Left lung (tissue), 10 donors: ENCODE data around the gene ALDH1A1. TPM values are rescaled to one million over a fixed set of nuclear protein-coding genes. Genes with fewer than 3 reads are reported as not detected.

Source experiments
- ATAC-seq: fragments of 200-7000 bp; cut with Tn5 transposase; one replicate; pipeline ENCODE4 v1.9.1; 2020; ENCODE audit warnings: moderate library complexity
- DNase-seq, 4 donors: peaks; one replicate each; pipeline ENCODE4 v3.0.0-alpha.2; 2013 to 2020
- H3K27ac ChIP-seq, 2 donors: fragments of 200-600 bp; sonication (generic) in 1 of 2; one replicate each; pipeline versions ENCODE4 v1.5.0 to v1.8.0; 2020 to 2021
- H3K27me3 ChIP-seq, 2 donors: fragments of 200-600 bp; sonication (generic) in 1 of 2; one replicate each; pipeline versions ENCODE4 v1.5.0 to v1.8.0; 2020 to 2021
- H3K36me3 ChIP-seq, 2 donors: fragments of 200-600 bp; sonication (generic) in 1 of 2; one replicate each; pipeline versions ENCODE4 v1.5.0 to v1.8.0; 2020 to 2021
- H3K4me1 ChIP-seq, 2 donors: fragments of 200-600 bp; one replicate each; pipeline ENCODE4 v1.8.0; 2021
- H3K4me3 ChIP-seq, 2 donors: fragments of 200-600 bp; sonication (generic) in 1 of 2; one replicate each; pipeline versions ENCODE4 v1.5.0 to v1.8.0; 2020 to 2021; ENCODE audit warnings: mild to moderate bottlenecking in 1 of 2
- H3K9me3 ChIP-seq, 2 donors: fragments of 200-600 bp; sonication (generic) in 1 of 2; one replicate each; pipeline versions ENCODE4 v1.5.0 to v1.8.0; 2020 to 2021
- CTCF ChIP-seq, 2 donors: fragments of 200-600 bp; sonication (generic) in 1 of 2; IDR thresholded peaks; one replicate each; pipeline versions ENCODE4 v1.5.0 to v1.8.0; 2021; ENCODE audit warnings: antibody characterized with exemption in 2 of 2
- intact Hi-C, 2 donors: fragments of 100-400 bp; cut with DNase I; formaldehyde crosslinking; loops; one replicate each; pipeline versions ENCODE4 v1.11.2 to v1.14.2; 2022
- polyA plus RNA-seq, 6 donors: library from polyadenylated mRNA; unstranded; fragments of 120-200 nt; gene quantifications; one replicate each; pipeline ENCODE4 v1.2.1, GENCODE V29; 2013; ENCODE audit not compliant: insufficient read length in 6 of 6
- total RNA-seq, 2 donors: library from RNA; stranded (reverse); fragmentation: NEBNext Ultra II Directional; extraction: Animal tissue kit (Norgen Biotek cat#: 25700); gene quantifications; one replicate each; pipeline ENCODE4 v1.2.1, GENCODE V29; 2021
- donor health status: DM: no; HTN: yes; CAD: no.
- donor health status: DM: no; HTN: no; CAD: no.

ALDH1A1 gene
- total and polyA plus RNA-seq, 8 donors: 23.2 to 126 (median 46.6) TPM

GRCh38 chr9:72904267-72905093 is 48.4 kb downstream of the ALDH1A1 start:
- no peak for DNase-seq
- no peak overlapping the region for H3K4me3 ChIP-seq
- ATAC-seq: no peak
- H3K4me1 ChIP-seq: no peaks in the 10 kb centered on the region
- H3K27me3 ChIP-seq: no peaks in the 10 kb centered on the region
- no peak overlapping the region for H3K27ac ChIP-seq
- TF ChIP-seq CTCF (IDR thresholded peaks at IDR 0.05): no peak
- H3K9me3 ChIP-seq: no peaks in the 10 kb centered on the region
- no peaks in the 10 kb centered on the region for H3K36me3 ChIP-seq
- intact Hi-C loops: no loop called here

- intact Hi-C loops: no loop called here
- Histone ChIP-seq H3K36me3 (no peaks in the 10 kb centered on the region), H3K27me3 (no peaks in the 10 kb centered on the region), H3K27ac (no peak overlapping the region), H3K4me3 (no peak overlapping the region), H3K9me3 (no peaks in the 10 kb centered on the region), H3K4me1 (no peaks in the 10 kb centered on the region)
- no peak for TF ChIP-seq CTCF (IDR thresholded peaks at IDR 0.05)
- ATAC-seq (no peak), DNase-seq (no peak)
Measured at GRCh38 chr9:72903103-72903502, 49.8 kb downstream of the ALDH1A1 start.

GRCh38 chr9:72902268-72902667 is 50.6 kb downstream of the ALDH1A1 start:
- DNase-seq (no peak), ATAC-seq (no peak)
- Histone ChIP-seq H3K27me3 (no peaks in the 10 kb centered on the region), H3K4me3 (no peak overlapping the region), H3K27ac (no peak overlapping the region), H3K36me3 (no peaks in the 10 kb centered on the region), H3K9me3 (no peaks in the 10 kb centered on the region), H3K4me1 (no peaks in the 10 kb centered on the region)
- TF ChIP-seq CTCF (IDR thresholded peaks at IDR 0.05): no peak
- intact Hi-C loops: no loop called here

GRCh38 chr9:72899734-72900477 is 52.9 kb downstream of the ALDH1A1 start:
- no peaks in the 10 kb centered on the region for H3K27me3 ChIP-seq
- H3K36me3 ChIP-seq: no peaks in the 10 kb centered on the region
- no peak for DNase-seq
- intact Hi-C loops: no loop called here
- no peak overlapping the region for H3K4me3 ChIP-seq
- H3K4me1 ChIP-seq: no peaks in the 10 kb centered on the region
- no peak for TF ChIP-seq CTCF (IDR thresholded peaks at IDR 0.05)
- ATAC-seq: no peak
- no peaks in the 10 kb centered on the region for H3K9me3 ChIP-seq
- H3K27ac ChIP-seq: no peak overlapping the region
